Measurements from ENCODE around the gene COL15A1.

Gene COL15A1

GRCh38 chr9:99104459-99105151 is 160.9 kb downstream of the COL15A1 start, which contains the start of gene TGFBR1:
Gene TGFBR1 (plus strand): TSS chr9:99105113. CDS start chr9:99105206, 93 bp downstream.
- FAIRE-seq (no peak), DNase-seq (ENCODE audit: low spot score) (peak; percentile 99)

GRCh38 chr9:99105152-99106043 is 161.7 kb downstream of the COL15A1 start:
- FAIRE-seq (no peak), DNase-seq (ENCODE audit: low spot score) (peak; percentile 78)

GRCh38 chr9:99106044-99106375 is 162.3 kb downstream of the COL15A1 start:
- FAIRE-seq: no peak
- no peak for DNase-seq (ENCODE audit: low spot score)

GRCh38 chr9:99107421-99107820 is 163.7 kb downstream of the COL15A1 start:
- FAIRE-seq (no peak), DNase-seq (ENCODE audit: low spot score) (no peak)

GRCh38 chr9:99108131-99108530 is 164.4 kb downstream of the COL15A1 start:
- DNase-seq (ENCODE audit: low spot score) (no peak), FAIRE-seq (no peak)

- DNase-seq (ENCODE audit: low spot score) (no peak), FAIRE-seq (no peak)
These were observed 165.8 kb downstream of the COL15A1 start for GRCh38 chr9:99109522-99109921.

- DNase-seq (ENCODE audit: low spot score) (no peak), FAIRE-seq (no peak)
These were observed 169.2 kb downstream of the COL15A1 start for GRCh38 chr9:99112750-99113413.

GRCh38 chr9:99113414-99114048 is 169.8 kb downstream of the COL15A1 start:
- FAIRE-seq (no peak), DNase-seq (ENCODE audit: low spot score) (no peak)

GRCh38 chr9:99114049-99114440 is 170.3 kb downstream of the COL15A1 start:
- no peak for FAIRE-seq
- no peak for DNase-seq (ENCODE audit: low spot score)

GRCh38 chr9:99114846-99115500 is 171.3 kb downstream of the COL15A1 start:
- FAIRE-seq: no peak
- DNase-seq (ENCODE audit: low spot score): no peak

- no peak for DNase-seq (ENCODE audit: low spot score)
- FAIRE-seq: no peak
These were observed 172.3 kb downstream of the COL15A1 start for GRCh38 chr9:99116003-99116411.

GRCh38 chr9:99118782-99119466 is 175.2 kb downstream of the COL15A1 start:
- DNase-seq (ENCODE audit: low spot score) (no peak), FAIRE-seq (no peak)

- FAIRE-seq (no peak), DNase-seq (ENCODE audit: low spot score) (no peak)
These were observed 176.4 kb downstream of the COL15A1 start for GRCh38 chr9:99119976-99120655.

All from urothelium cell line (cell line).